ENCODE measurements around the gene CCN6. TPM values are rescaled to one million over a fixed set of nuclear protein-coding genes. Genes with fewer than 3 reads are reported as not detected.

CCN6 gene
- total RNA-seq, 1 donor from 2014 or later: not detected

- Histone ChIP-seq H3K4me1 (peaks cover 9% of the 10 kb centered on the region), H3K36me3 (no peaks in the 10 kb centered on the region), H3K4me3 (no peak overlapping the region), H3K27me3 (no peaks in the 10 kb centered on the region), H3K27ac (no peak overlapping the region), H3K9me3 (no peaks in the 10 kb centered on the region)
- TF ChIP-seq CTCF (IDR thresholded peaks at IDR 0.05): no peak
- intact Hi-C loops (cut with DNase I): no loop called here
- ATAC-seq (no peak), DNase-seq (no peak)
These were observed 45.4 kb upstream of the CCN6 start for GRCh38 chr6:112008482-112008881.

- TF ChIP-seq CTCF (IDR thresholded peaks at IDR 0.05): no peak
- Histone ChIP-seq H3K27me3 (no peaks in the 10 kb centered on the region), H3K4me3 (no peak overlapping the region), H3K9me3 (no peaks in the 10 kb centered on the region), H3K36me3 (no peaks in the 10 kb centered on the region), H3K4me1 (peaks cover 17% of the 10 kb centered on the region), H3K27ac (no peak overlapping the region)
- ATAC-seq (peak; percentile 8), DNase-seq (no peak)
- intact Hi-C loops (cut with DNase I): no loop called here
These were observed 43.6 kb upstream of the CCN6 start for GRCh38 chr6:112010328-112010727.

- intact Hi-C loops (cut with DNase I): no loop called here
These were observed 40.9 kb upstream of the CCN6 start for GRCh38 chr6:112013051-112013450.

GRCh38 chr6:112014483-112014882 is 39.4 kb upstream of the CCN6 start:
- no peak for TF ChIP-seq CTCF (IDR thresholded peaks at IDR 0.05)
- intact Hi-C loops (cut with DNase I): no loop called here

More at GRCh38 chr6:112013051-112013450, 40.9 kb upstream of the CCN6 start:
- Histone ChIP-seq H3K27ac (no peak overlapping the region), H3K9me3 (no peaks in the 10 kb centered on the region), H3K27me3 (no peaks in the 10 kb centered on the region), H3K4me1 (peaks cover 11% of the 10 kb centered on the region), H3K36me3 (no peaks in the 10 kb centered on the region), H3K4me3 (no peak overlapping the region)
- no peak for TF ChIP-seq CTCF (IDR thresholded peaks at IDR 0.05)
- no peak for ATAC-seq
- DNase-seq: no peak

GRCh38 chr6:112015725-112016124 is 38.2 kb upstream of the CCN6 start:
- H3K4me3 ChIP-seq: no peak overlapping the region
- H3K27me3 ChIP-seq: no peaks in the 10 kb centered on the region
- DNase-seq (no peak), ATAC-seq (no peak)
- intact Hi-C loops (cut with DNase I): no loop called here
- peaks cover 26% of the 10 kb centered on the region for H3K4me1 ChIP-seq
- no peaks in the 10 kb centered on the region for H3K36me3 ChIP-seq
- H3K9me3 ChIP-seq: no peaks in the 10 kb centered on the region
- no peak for TF ChIP-seq CTCF (IDR thresholded peaks at IDR 0.05)
- H3K27ac ChIP-seq: no peak overlapping the region

More at GRCh38 chr6:112014483-112014882, 39.4 kb upstream of the CCN6 start:
- H3K27me3 ChIP-seq: no peaks in the 10 kb centered on the region
- H3K27ac ChIP-seq: peak overlapping the region; percentile 20
- H3K4me1 ChIP-seq: peaks cover 24% of the 10 kb centered on the region
- no peaks in the 10 kb centered on the region for H3K9me3 ChIP-seq
- DNase-seq (no peak), ATAC-seq (no peak)
- no peak overlapping the region for H3K4me3 ChIP-seq
- H3K36me3 ChIP-seq: no peaks in the 10 kb centered on the region

- no peaks in the 10 kb centered on the region for H3K27me3 ChIP-seq
- H3K36me3 ChIP-seq: no peaks in the 10 kb centered on the region
- DNase-seq (no peak), ATAC-seq (peak; percentile 26)
- no peaks in the 10 kb centered on the region for H3K9me3 ChIP-seq
- no peak overlapping the region for H3K4me3 ChIP-seq
- H3K27ac ChIP-seq: no peak overlapping the region
- peaks cover 26% of the 10 kb centered on the region for H3K4me1 ChIP-seq
- intact Hi-C loops (cut with DNase I): no loop called here
- no peak for TF ChIP-seq CTCF (IDR thresholded peaks at IDR 0.05)
These were observed 37.6 kb upstream of the CCN6 start for GRCh38 chr6:112016320-112016719.
